Fibroblast of skin of right biceps (primary cell): ENCODE measurements around the gene SGF29.
A peak's percentile ranks its signal among the peaks of the same experiment; 100 is the strongest.
"Not testable (repeated sequence)": the region's sequence is repeated elsewhere in the genome, so short reads cannot be mapped to it uniquely, and the experiment has no call there.

Experiments used
- DNase-seq: peaks from one replicate; pipeline ENCODE4 v3.0.0-alpha.2; 2013

Gene SGF29

GRCh38 chr16:28534542-28535373 lies 19.0 kb upstream of the SGF29 start:
- peak; percentile 21 for DNase-seq

- DNase-seq: no peak
Measured at GRCh38 chr16:28537076-28537475, 16.6 kb upstream of the SGF29 start.

GRCh38 chr16:28537964-28538732 lies 15.6 kb upstream of the SGF29 start:
- no peak for DNase-seq

DNA sequence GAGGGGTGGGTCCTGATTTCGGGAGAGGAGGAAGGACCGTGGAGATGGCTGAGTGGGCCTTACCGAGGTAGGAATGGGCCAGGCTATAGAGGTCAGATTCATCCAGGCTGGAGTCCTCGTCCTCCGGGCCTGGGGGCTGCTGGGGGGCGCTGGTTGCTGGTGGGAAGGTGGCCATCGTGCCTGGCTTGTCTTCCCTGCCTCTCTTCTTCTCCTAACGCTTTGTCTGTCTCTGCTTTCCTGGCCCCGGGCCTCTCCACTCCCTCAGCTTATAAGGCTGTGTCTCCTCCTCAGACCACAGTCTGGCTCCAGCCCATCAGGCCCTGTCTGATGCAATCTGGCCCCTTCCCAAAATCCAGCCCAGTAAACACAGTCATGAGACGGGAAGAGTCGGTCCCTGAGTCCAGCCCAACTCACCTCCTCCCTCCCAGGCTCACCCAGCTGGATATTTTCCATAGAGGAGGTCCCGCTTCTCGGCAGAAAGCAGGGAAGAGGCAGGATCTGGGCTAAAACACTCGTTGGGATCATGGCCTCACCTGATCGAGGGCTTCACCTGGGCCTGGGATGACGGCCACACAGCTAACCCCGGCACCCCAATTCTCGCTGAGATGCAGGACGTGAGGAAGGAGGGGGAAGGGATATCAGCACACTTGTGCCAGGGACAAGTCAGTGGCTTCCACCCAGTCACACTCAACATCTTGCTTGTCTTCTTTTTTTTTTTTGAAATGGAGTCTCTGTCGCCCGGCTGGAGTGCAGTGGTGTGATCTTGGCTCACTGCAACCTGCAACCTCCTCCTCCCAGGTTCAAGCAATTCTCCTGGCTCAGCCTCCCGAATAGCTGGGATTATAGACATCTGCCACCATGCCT lies 14.8 kb upstream of the SGF29 start, which contains the start of gene NUPR1:
Gene NUPR1, minus strand, starts transcription at position 242 of the 864 bp plus-strand sequence. Its CDS starts 67 bp downstream, at position 175.
- peak; percentile 97 for DNase-seq

- DNase-seq: no peak
Measured at GRCh38 chr16:28540346-28540745, 13.4 kb upstream of the SGF29 start.

DNA sequence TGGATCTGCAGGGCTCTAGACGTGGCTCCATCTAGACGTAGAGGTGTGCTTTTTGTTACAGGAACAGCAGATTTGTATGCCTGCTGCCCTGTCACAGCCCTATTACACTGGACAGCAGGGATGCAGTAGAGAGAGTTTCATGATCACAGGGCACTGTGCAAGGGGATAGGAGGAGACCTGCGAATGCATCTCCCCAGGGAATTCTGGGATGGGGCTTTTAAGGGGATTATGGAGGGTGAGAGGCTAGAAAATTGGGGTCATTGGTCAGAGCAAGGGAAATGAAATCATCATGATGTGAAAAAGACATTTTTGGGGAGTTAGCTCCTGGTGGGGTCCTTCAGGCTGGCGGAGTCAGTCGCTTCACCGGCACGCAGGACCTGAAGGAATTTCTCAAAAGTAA lies 11.1 kb upstream of the SGF29 start:
- no peak for DNase-seq

DNA sequence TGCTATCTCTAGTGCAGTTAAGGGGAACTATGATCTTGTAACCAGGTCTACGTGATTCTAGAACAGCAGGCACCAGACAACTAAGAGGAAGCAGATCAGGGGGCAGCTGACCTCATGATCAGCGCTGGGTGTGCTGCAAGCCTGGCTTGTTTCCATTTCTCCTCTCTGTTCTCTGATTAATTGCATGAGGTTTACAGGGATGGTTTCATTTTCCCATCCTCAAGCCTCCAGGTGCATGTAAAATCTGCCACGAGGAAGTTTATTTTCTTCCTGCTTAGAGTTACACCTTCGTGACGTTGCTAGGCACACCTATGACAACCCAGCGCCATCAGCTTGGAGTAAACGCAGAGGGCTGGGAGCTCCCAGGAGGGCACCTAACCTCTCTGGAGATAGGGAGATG lies 10.6 kb upstream of the SGF29 start:
- DNase-seq: no peak

DNA sequence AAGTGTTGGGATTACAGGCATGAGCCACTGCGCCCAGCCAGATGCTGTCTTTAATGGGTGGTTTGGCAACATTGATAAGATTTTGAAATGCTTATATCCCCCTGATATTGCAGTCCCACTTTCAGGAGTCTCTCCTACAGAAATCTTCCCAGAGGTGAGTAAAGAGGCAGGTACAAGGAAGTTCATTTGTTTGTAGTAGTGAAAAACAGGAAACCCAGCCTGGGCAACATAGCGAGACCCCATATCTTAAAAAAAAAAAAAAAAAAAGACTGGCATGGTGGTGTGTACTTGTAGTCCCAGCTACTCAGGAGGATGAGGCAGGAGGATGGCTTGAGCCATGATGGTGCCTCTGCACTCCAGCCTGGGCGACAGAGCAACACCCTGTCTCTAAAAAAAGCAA lies 8.7 kb upstream of the SGF29 start:
- DNase-seq: no peak

GRCh38 chr16:28545964-28546363 lies 7.8 kb upstream of the SGF29 start:
- not testable (repeated sequence) for DNase-seq

GRCh38 chr16:28546626-28547025 lies 7.1 kb upstream of the SGF29 start:
- no peak for DNase-seq

GRCh38 chr16:28548306-28548802 lies 5.4 kb upstream of the SGF29 start:
- no peak for DNase-seq

DNA sequence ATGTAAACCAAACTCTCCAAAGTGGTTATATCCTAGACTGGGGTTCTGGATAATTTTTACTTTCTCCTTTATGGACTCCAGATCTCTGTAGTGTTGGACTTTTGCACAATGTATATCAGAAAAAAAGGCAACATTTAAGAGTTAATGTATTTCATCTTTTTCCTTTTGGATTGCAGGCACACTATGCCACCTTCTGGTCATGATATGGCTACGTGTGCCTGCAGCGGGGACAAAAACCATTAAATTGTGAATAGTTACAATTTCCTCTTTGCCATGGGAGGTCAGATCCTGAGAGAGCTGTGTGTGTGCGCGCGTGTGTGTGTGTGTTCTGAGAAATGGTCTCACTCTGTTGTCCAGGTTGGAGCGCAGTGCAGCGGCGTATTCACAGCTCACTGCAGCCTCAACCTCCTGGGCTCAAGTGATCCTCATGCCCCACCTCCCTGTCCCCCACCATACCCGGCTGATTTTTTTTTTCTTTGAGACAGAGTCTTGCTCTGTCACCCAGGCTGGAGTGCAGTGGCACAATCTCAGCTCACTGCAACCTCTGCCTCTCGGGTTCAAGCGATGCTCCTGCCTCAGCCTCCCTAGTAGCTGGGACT lies 4.3 kb upstream of the SGF29 start:
- peak; percentile 27 for DNase-seq

- no peak for DNase-seq
Measured at GRCh38 chr16:28554634-28555423, 1.1 kb downstream of the SGF29 start.

GRCh38 chr16:28555561-28555960 lies 1.8 kb downstream of the SGF29 start:
- DNase-seq: no peak

GRCh38 chr16:28556914-28557320 lies 3.2 kb downstream of the SGF29 start:
- no peak for DNase-seq

DNA sequence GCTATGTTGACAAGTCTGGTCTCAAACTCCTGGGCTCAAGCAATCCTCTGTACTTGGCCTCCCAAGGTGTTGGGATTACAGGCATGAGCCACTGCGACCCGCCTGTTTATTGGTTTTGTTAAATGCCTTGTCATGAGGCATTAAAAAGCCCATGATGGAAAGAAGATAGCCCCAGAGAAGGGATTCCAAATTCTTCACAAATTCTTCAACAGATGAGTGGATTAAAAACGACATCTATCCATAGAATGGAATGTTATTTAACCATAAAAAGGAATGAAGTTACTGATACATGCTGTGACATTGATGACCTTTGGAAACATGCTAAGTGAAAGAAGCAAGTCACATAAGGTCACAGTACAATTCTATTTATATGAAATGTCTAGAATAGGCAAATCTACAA lies 4.7 kb downstream of the SGF29 start:
- DNase-seq: peak; percentile 22

DNA sequence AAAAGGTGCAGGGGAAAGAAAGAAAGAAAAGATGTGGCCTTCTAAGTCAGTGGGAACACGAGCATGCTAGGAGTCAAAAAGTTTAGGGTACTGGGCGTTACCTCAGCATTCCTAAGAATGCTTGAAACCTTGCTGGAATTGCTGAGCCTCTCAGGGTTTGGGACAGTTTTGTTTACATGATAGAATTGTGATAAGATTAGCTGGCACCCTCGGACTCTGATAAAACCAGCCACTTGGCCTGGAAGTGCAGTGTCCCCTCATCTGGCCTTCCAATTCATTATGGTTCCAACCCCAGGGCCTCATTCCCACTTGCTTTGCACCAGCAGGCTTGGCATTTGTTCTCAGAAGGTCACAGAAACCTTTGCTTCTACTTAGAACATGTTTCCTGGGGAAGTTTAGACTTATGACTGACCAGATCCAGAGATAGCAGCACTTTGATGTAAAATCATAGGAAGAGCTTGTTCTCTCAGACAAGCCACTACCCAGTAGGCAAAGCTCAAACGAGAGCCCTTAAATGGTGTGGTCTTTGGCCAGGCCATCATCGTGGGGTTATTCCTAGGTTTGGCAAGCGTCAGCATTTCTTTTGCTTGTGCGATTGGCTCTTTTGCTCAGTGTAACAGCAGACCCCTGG lies 8.0 kb downstream of the SGF29 start:
- no peak for DNase-seq

DNA sequence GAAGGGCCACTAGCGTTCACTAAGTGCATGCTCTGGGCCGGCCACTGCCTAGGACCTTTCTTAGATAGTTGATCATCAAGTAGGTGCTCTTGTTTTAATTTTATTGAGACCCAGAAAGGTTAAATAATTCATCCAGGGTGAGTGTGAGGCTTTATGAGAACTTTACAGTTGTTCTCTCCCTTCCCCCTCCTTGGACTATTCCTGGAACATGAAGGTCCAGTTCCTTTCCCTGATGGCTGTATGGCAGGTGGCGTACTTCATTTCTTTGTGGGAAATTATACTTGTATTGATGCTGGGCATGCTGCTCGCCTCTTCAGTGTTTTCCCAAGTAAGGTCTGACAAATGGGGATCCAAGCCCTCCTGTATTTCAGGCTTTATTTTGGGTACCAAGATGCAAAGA lies 8.5 kb downstream of the SGF29 start:
- no peak for DNase-seq

DNA sequence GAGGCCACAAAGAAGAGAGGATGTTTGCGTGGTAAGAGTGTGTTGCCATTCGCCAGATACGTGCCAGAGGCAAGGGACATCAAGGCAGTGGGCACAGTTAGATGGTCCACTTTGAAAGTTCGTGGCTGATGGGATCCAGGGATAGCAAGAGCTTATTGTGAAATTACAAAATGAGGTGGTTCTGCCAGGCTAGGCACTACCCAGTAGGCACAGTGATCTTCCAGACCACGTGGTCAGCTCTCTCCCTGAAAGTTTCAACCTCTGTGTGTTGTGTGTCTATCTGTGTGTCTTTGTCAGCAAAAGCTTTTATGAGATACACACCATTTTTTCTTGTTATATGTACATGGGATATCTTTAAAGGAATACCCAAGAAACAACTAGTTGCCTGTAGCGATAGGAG lies 9.5 kb downstream of the SGF29 start:
- no peak for DNase-seq

DNA sequence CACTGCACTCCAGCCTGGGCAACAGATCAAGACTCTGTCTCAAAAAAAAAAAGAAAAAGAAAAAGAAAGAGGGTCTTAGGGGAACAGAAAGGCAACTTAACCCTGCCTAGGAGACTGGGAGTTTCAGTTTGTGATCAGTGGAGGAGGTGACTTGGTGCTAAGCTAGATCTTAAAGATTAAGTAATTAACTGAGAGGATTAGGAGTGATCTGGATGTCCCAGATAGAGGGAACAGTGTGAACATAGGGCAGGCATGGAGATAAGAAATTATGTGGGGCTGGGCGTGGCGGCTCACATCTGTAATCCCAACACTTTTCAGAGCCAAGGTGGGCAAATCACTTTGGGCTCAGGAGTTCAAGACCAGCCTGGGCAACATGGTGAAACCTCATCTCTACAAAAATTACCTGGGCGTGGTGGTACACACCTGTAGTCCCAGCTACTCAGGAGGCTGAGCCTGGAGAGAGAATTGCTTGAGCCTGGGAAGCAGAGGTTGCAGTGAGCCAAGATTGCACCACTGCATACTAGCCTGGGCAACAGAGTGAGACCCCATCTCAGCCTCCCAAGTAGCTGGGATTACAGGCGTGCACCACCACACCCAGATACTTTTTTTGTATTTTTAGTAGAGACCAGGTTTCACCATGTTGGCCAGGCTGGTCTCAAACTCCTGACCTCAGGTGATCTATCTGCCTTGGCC lies 12.7 kb downstream of the SGF29 start:
- not testable (repeated sequence) for DNase-seq

- no peak for DNase-seq
Measured at GRCh38 chr16:28567292-28567691, 13.6 kb downstream of the SGF29 start.
